Neural progenitor cell (in vitro differentiated cells): ENCODE results near the gene CPN2. TPM values are rescaled to one million over a fixed set of nuclear protein-coding genes. Genes with fewer than 3 reads are reported as not detected.

Source experiments
- DNase-seq: peaks from one replicate; pipeline ENCODE4 v3.0.0-alpha.2; 2016; ENCODE audit warnings: low spot score
- H2AFZ ChIP-seq: fragments of 200-600 bp; sonication (generic); replicated peaks from 2 replicates; pipeline ENCODE4 v1.6.1; 2016; ENCODE audit warnings: antibody characterized with exemption
- H3F3A ChIP-seq: fragments of 200-600 bp; sonication (generic); 2 replicates; pipeline ENCODE4 v1.6.1; 2016; ENCODE audit warnings: antibody characterized with exemption, low read depth
- H3K27ac ChIP-seq: fragments of 200-600 bp; sonication (generic); 2 replicates; pipeline ENCODE4 v1.5.1; 2016; ENCODE audit warnings: mild to moderate bottlenecking
- H3K27me3 ChIP-seq: fragments of 200-600 bp; sonication (generic); 2 replicates; pipeline ENCODE4 v1.6.1; 2016; ENCODE audit warnings: mild to moderate bottlenecking, moderate library complexity
- H3K36me3 ChIP-seq: fragments of 200-600 bp; sonication (generic); 2 replicates; pipeline ENCODE4 v1.5.1; 2016
- H3K4me1 ChIP-seq: fragments of 200-600 bp; sonication (generic); 2 replicates; pipeline ENCODE4 v1.6.1; 2016; ENCODE audit warnings: mixed run types
- H3K4me2 ChIP-seq: fragments of 200-600 bp; sonication (generic); 2 replicates; pipeline ENCODE4 v1.6.1; 2016
- H3K4me3 ChIP-seq: fragments of 200-600 bp; sonication (generic); 2 replicates; pipeline ENCODE4 v1.5.1; 2016
- H3K79me2 ChIP-seq: fragments of 200-600 bp; sonication (generic); 2 replicates; pipeline ENCODE4 v1.6.1; 2016; ENCODE audit warnings: low read depth
- H3K9ac ChIP-seq: fragments of 200-600 bp; sonication (generic); 2 replicates; pipeline ENCODE4 v1.6.1; 2016
- H3K9me3 ChIP-seq: fragments of 200-600 bp; sonication (generic); 2 replicates; pipeline ENCODE4 v1.5.1; 2016; ENCODE audit warnings: low read depth
- H4K20me1 ChIP-seq: fragments of 200-600 bp; sonication (generic); 2 replicates; pipeline ENCODE4 v1.6.1; 2016; ENCODE audit warnings: low read depth
- H3K27ac Mint-ChIP-seq: 3 replicates; pipeline ENCODE4 v1.8.0; 2021; ENCODE audit warnings: mixed read lengths
- H3K27me3 Mint-ChIP-seq: 2 replicates; pipeline ENCODE4 v1.8.0; 2022; ENCODE audit warnings: low read depth, mild to moderate bottlenecking, inconsistent platforms, moderate library complexity, mixed read lengths; ENCODE audit not compliant: insufficient read depth
- H3K36me3 Mint-ChIP-seq: 3 replicates; pipeline ENCODE4 v1.8.0; 2021; ENCODE audit warnings: mixed read lengths
- H3K4me1 Mint-ChIP-seq: 3 replicates; pipeline ENCODE4 v1.8.0; 2021; ENCODE audit warnings: mixed read lengths
- H3K4me3 Mint-ChIP-seq: 3 replicates; pipeline ENCODE4 v1.8.0; 2021; ENCODE audit warnings: mild to moderate bottlenecking, moderate library complexity, mixed read lengths
- H3K9me3 Mint-ChIP-seq: 3 replicates; pipeline ENCODE4 v1.8.0; 2020; ENCODE audit warnings: mixed read lengths
- EZH2 ChIP-seq: fragments of 200-600 bp; sonication (generic); IDR thresholded peaks from 2 replicates; pipeline ENCODE4 v1.6.1; 2017; ENCODE audit warnings: antibody characterized with exemption, mild to moderate bottlenecking, moderate library complexity
- EZH2phosphoT487 ChIP-seq: fragments of 200-600 bp; sonication (generic); IDR thresholded peaks from 2 replicates; pipeline ENCODE4 v1.6.1; 2017; ENCODE audit warnings: antibody characterized with exemption
- total RNA-seq: library from RNA; depleted of rRNA; stranded (reverse); fragments of >200 nt; gene quantifications from 2 replicates; pipeline ENCODE4 v1.2.3, GENCODE V29; 2015; ENCODE audit warnings: low replicate concordance
- TF ChIP-seq, protein P1 (sequence below): fragments of 200-600 bp; sonication (generic); IDR thresholded peaks from 2 replicates; pipeline ENCODE4 v1.5.1; 2017; ENCODE audit warnings: antibody characterized with exemption, mild to moderate bottlenecking

The CPN2 gene
- total RNA-seq, 1 donor from 2014 or later: not detected

DNA sequence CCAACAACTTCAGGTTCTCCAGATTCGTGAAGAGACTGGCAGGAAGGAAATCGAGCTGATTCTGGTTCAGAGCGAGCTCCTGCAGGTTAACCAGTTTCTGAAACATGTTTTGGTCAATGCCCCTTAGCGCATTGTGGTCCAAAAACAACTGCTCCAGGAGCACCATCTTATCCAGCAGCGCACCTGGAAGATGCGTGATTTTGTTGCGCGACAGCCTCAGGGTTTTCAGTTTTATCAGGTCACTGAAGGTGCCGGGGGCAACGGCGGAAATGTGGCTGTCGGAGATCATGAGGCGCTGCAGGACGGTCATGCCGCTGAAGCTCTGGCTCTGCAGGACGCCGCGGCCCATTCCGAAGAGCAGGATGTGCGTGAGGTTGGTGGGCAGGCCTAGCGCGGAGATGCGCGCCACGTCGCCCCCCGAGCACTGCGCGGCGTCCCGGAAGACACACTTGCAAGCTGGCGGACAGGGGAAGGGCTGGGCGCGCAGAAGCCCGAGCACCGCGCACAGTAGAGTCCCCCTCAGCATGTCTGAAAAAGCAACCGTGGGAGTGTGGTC is 46.7 kb upstream of the CPN2 start:
- H3K4me1 Mint-ChIP-seq: peaks cover 30% of the 10 kb centered on the region
- Histone ChIP-seq H3K4me1 (peaks cover 8% of the 10 kb centered on the region), H3K27ac (no peak overlapping the region), H3K9me3 (no peaks in the 10 kb centered on the region), H3K4me2 (peak overlapping the region; percentile 59), H3K36me3 (no peaks in the 10 kb centered on the region), H3K27me3 (peaks cover 56% of the 10 kb centered on the region), H4K20me1 (no peaks in the 10 kb centered on the region), H3F3A (peaks cover 29% of the 10 kb centered on the region), H2AFZ (peak overlapping the region; percentile 53), H3K4me3 (peak overlapping the region; percentile 26), H3K79me2 (no peaks in the 10 kb centered on the region), H3K9ac (no peak overlapping the region)
- H3K27me3 Mint-ChIP-seq: peaks cover 8% of the 10 kb centered on the region
- no peak overlapping the region for H3K27ac Mint-ChIP-seq
- H3K36me3 Mint-ChIP-seq: peaks cover 2% of the 10 kb centered on the region
- DNase-seq: no peak
- TF ChIP-seq EZH2 (peak; percentile 25), EZH2phosphoT487 (peak; percentile 53)
- TF ChIP-seq, protein P1, sequence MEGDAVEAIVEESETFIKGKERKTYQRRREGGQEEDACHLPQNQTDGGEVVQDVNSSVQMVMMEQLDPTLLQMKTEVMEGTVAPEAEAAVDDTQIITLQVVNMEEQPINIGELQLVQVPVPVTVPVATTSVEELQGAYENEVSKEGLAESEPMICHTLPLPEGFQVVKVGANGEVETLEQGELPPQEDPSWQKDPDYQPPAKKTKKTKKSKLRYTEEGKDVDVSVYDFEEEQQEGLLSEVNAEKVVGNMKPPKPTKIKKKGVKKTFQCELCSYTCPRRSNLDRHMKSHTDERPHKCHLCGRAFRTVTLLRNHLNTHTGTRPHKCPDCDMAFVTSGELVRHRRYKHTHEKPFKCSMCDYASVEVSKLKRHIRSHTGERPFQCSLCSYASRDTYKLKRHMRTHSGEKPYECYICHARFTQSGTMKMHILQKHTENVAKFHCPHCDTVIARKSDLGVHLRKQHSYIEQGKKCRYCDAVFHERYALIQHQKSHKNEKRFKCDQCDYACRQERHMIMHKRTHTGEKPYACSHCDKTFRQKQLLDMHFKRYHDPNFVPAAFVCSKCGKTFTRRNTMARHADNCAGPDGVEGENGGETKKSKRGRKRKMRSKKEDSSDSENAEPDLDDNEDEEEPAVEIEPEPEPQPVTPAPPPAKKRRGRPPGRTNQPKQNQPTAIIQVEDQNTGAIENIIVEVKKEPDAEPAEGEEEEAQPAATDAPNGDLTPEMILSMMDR: no peak
- no peaks in the 10 kb centered on the region for H3K9me3 Mint-ChIP-seq
- H3K4me3 Mint-ChIP-seq: no peak overlapping the region

DNA sequence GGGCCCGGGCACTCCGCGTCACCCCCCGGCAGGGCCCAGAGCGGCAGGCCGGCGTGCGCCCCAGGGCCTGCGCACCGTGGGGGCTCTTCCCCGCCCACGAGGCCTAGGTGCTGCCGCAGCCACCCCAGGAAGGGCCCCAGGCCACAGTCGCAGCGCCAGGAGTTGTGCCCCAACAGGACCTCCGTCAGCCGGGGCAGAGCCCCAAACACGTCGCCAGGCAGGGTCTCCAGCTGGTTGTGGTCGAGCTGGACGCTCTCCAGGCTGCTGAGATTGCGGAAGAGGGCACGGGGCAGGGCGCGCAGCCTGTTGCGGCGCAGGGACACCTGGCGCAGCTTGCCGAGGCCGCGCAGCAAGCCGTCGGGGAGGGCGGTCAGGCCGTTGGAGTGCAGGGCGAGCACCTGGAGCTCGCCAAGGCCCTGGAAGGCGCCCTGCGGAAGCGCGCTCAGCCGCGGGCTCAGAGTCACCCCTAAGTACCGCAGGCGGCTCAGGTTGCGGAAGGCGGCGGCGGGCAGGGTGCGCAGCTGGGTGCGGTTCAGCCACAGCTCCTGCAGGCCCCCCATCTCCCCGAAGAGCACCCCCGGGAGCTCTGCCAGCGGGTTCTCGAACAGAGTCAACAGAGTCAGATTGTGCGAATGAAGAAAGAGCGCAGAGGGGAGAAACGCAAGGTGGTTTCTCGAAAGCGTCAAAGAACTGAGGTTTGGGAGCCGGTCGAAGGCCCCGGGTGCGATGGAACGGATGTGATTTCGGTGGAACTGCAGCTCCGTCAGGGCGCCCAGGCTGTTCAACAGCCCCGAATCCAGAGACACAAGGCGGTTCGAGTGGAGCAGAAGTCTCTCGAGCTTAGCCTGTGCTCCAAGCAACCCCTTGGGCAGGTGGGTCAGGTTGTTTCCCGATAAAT is 46.0 kb upstream of the CPN2 start:
- Histone ChIP-seq H3K9me3 (no peaks in the 10 kb centered on the region), H3K27ac (no peak overlapping the region), H3F3A (peaks cover 26% of the 10 kb centered on the region), H2AFZ (peak overlapping the region; percentile 53), H3K4me2 (peak overlapping the region; percentile 59), H3K27me3 (peaks cover 56% of the 10 kb centered on the region), H3K4me3 (peak overlapping the region; percentile 26), H4K20me1 (no peaks in the 10 kb centered on the region), H3K36me3 (no peaks in the 10 kb centered on the region), H3K79me2 (no peaks in the 10 kb centered on the region), H3K4me1 (peaks cover 8% of the 10 kb centered on the region), H3K9ac (no peak overlapping the region)
- Mint-ChIP-seq H3K9me3 (no peaks in the 10 kb centered on the region), H3K4me3 (no peak overlapping the region), H3K4me1 (peaks cover 27% of the 10 kb centered on the region), H3K27me3 (peaks cover 8% of the 10 kb centered on the region), H3K27ac (no peak overlapping the region), H3K36me3 (peaks cover 2% of the 10 kb centered on the region)
- no peak for DNase-seq
- TF ChIP-seq, protein P1: no peak
- TF ChIP-seq EZH2 (peak; percentile 36), EZH2phosphoT487 (peak; percentile 54)

DNA sequence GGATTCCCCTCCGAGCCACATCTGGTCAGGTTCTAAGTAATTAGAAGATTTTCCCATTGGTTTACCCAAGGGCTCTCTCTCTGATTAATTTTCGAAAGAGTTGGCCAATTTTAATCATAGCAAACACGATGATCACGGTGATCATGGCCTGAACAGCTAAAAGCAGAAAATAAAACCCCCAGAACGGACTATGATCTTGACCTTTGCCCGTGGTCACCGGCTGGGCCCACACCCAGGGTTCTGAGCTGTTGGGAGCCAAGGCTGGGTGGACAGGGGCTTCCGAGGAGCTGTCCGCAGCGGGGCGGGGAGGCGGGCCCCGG is 45.4 kb upstream of the CPN2 start:
- no peaks in the 10 kb centered on the region for H3K9me3 Mint-ChIP-seq
- no peak overlapping the region for H3K4me3 Mint-ChIP-seq
- Histone ChIP-seq H3K27ac (no peak overlapping the region), H3K4me3 (peak overlapping the region; percentile 26), H3K79me2 (no peaks in the 10 kb centered on the region), H4K20me1 (no peaks in the 10 kb centered on the region), H3K27me3 (peaks cover 56% of the 10 kb centered on the region), H2AFZ (no peak overlapping the region), H3K4me2 (peak overlapping the region; percentile 59), H3K9ac (no peak overlapping the region), H3K4me1 (peaks cover 8% of the 10 kb centered on the region), H3K36me3 (no peaks in the 10 kb centered on the region), H3K9me3 (no peaks in the 10 kb centered on the region), H3F3A (peaks cover 20% of the 10 kb centered on the region)
- peaks cover 21% of the 10 kb centered on the region for H3K4me1 Mint-ChIP-seq
- DNase-seq: no peak
- peaks cover 8% of the 10 kb centered on the region for H3K27me3 Mint-ChIP-seq
- TF ChIP-seq, protein P1: no peak
- TF ChIP-seq EZH2 (no peak), EZH2phosphoT487 (no peak)
- peaks cover 2% of the 10 kb centered on the region for H3K36me3 Mint-ChIP-seq
- peak overlapping the region; percentile 79 for H3K27ac Mint-ChIP-seq
